Nephron progenitor cell (in vitro differentiated cells): ENCODE results near the gene STRA6.

Experiments used
- DNase-seq: peaks from one replicate; pipeline ENCODE4 v3.0.0; 2021
- H3K27ac Mint-ChIP-seq: 2 replicates; pipeline ENCODE4 v1.8.0; 2021; ENCODE audit warnings: mild to moderate bottlenecking, moderate library complexity, mixed read lengths
- H3K27me3 Mint-ChIP-seq: 2 replicates; pipeline ENCODE4 v1.8.0; 2021; ENCODE audit warnings: mild to moderate bottlenecking, low read depth, mixed read lengths; ENCODE audit not compliant: poor library complexity
- H3K36me3 Mint-ChIP-seq: 2 replicates; pipeline ENCODE4 v1.8.0; 2021; ENCODE audit warnings: low read depth, mixed read lengths
- H3K4me1 Mint-ChIP-seq: 2 replicates; pipeline ENCODE4 v1.8.0; 2021; ENCODE audit warnings: mixed read lengths
- H3K4me3 Mint-ChIP-seq: 2 replicates; pipeline ENCODE4 v1.8.0; 2021; ENCODE audit warnings: mild to moderate bottlenecking, moderate library complexity, mixed read lengths
- H3K9me3 Mint-ChIP-seq: 2 replicates; pipeline ENCODE4 v1.8.0; 2021; ENCODE audit warnings: mild to moderate bottlenecking, moderate library complexity, mixed read lengths
- CTCF ChIP-seq: fragments of 200-600 bp; sonication (generic); IDR thresholded peaks from 2 replicates; pipeline ENCODE4 v1.5.0; 2021; ENCODE audit warnings: antibody characterized with exemption

The STRA6 gene

GRCh38 chr15:74210729-74211128 is 8.1 kb upstream of the STRA6 start:
- DNase-seq: no peak
- Mint-ChIP-seq H3K27ac (peak overlapping the region; percentile 52), H3K9me3 (no peaks in the 10 kb centered on the region), H3K4me3 (peak overlapping the region; percentile 9), H3K36me3 (peaks cover 6% of the 10 kb centered on the region), H3K27me3 (peaks cover 5% of the 10 kb centered on the region), H3K4me1 (peaks cover 100% of the 10 kb centered on the region)
- no peak for TF ChIP-seq CTCF

GRCh38 chr15:74209997-74210671 is 7.5 kb upstream of the STRA6 start:
- H3K4me1 Mint-ChIP-seq: peaks cover 100% of the 10 kb centered on the region
- no peak for DNase-seq
- peak overlapping the region; percentile 96 for H3K27ac Mint-ChIP-seq
- peak overlapping the region; percentile 72 for H3K4me3 Mint-ChIP-seq
- peaks cover 5% of the 10 kb centered on the region for H3K27me3 Mint-ChIP-seq
- H3K9me3 Mint-ChIP-seq: no peaks in the 10 kb centered on the region
- peaks cover 6% of the 10 kb centered on the region for H3K36me3 Mint-ChIP-seq
- no peak for TF ChIP-seq CTCF

DNA sequence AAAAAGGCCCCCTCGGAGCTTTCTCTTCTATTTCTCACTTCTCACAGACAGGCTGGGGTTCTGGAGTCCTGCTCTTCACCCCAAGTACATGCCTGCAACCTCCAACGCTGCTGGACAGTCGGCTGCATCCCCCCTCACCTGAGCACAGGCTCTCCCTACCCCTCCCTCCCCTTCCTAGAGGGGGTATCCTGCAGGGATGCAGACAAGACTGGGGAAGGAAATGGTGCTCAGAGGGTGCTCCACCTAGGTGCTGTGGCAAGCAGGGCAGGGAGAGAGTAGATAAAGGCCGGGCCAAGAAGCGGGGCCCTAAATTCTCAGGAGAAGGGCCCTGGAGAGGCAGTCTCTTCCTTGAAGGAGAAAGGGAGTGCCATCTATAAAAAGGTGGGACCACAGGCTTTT is 7.0 kb upstream of the STRA6 start:
- H3K36me3 Mint-ChIP-seq: peaks cover 6% of the 10 kb centered on the region
- DNase-seq: no peak
- no peaks in the 10 kb centered on the region for H3K9me3 Mint-ChIP-seq
- peak overlapping the region; percentile 96 for H3K27ac Mint-ChIP-seq
- H3K4me1 Mint-ChIP-seq: peaks cover 100% of the 10 kb centered on the region
- TF ChIP-seq CTCF: no peak
- peak overlapping the region; percentile 72 for H3K4me3 Mint-ChIP-seq
- peaks cover 5% of the 10 kb centered on the region for H3K27me3 Mint-ChIP-seq

DNA sequence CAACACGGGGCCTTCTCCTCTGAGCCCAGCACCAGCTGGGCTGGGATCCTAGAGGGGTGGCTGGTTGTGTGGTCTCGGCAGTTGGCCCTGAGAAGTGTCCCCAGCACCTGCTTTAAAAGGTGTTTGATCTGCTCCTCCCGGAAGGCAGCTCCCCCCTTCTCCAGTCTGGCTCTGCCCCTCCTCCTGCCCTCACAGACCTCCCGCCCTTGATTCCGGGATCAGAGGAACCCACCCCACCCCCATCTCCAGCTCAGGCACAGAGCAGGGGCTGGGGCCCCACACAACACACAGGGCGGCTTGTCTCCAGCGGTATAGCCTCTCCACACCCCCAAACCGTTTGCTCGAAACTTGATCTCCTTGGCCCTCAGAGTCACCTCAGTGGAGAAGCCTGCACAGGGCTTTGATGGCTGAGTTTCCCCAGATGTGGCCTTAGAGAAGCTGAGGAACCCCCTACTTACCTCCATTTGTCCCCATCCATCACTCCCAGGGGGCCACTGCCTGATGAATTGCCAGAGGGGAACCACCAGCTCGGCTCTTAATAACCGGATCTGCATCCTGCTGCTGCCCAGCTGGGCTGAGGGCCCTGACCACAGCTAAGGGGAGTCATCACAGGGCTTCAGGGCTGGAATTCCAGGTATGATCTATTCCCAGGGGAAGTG is 6.4 kb upstream of the STRA6 start:
- no peaks in the 10 kb centered on the region for H3K9me3 Mint-ChIP-seq
- H3K4me1 Mint-ChIP-seq: peaks cover 100% of the 10 kb centered on the region
- TF ChIP-seq CTCF: no peak
- peaks cover 6% of the 10 kb centered on the region for H3K36me3 Mint-ChIP-seq
- H3K27me3 Mint-ChIP-seq: peaks cover 5% of the 10 kb centered on the region
- DNase-seq: peak; percentile 64
- H3K27ac Mint-ChIP-seq: peak overlapping the region; percentile 96
- H3K4me3 Mint-ChIP-seq: peak overlapping the region; percentile 72

GRCh38 chr15:74208496-74208895 is 5.9 kb upstream of the STRA6 start:
- Mint-ChIP-seq H3K36me3 (peaks cover 6% of the 10 kb centered on the region), H3K9me3 (no peaks in the 10 kb centered on the region), H3K27me3 (peaks cover 5% of the 10 kb centered on the region), H3K4me1 (peaks cover 100% of the 10 kb centered on the region), H3K27ac (peak overlapping the region; percentile 96), H3K4me3 (peak overlapping the region; percentile 72)
- TF ChIP-seq CTCF: no peak
- DNase-seq: no peak
